Measurements from ENCODE around the gene GPRC5A. TPM values are rescaled to one million over a fixed set of nuclear protein-coding genes. Genes with fewer than 3 reads are reported as not detected.

The GPRC5A gene
- polyA plus RNA-seq, 4 donors = 8.4 to 10.5 (median 9.7) TPM

Other genes with a start within 250 kb of the GPRC5A start
- gene GPR19, start 195.4 kb upstream of the GPRC5A start, polyA plus RNA-seq (ENCODE audit: insufficient read length in 4 of 4) = 1 to 10 TPM; 1.4 to 2.3 (median 1.5) TPM
- 10 to 100 TPM; 69.3 to 83.4 (median 71.6) TPM for gene CDKN1B, start 174.2 kb upstream of the GPRC5A start, polyA plus RNA-seq (ENCODE audit: insufficient read length in 4 of 4)
- 10 to 100 TPM in 3 of 4 donors, 1 to 10 TPM in 1; 9.3 to 15.6 (median 11.4) TPM for gene APOLD1, start 105.9 kb upstream of the GPRC5A start, polyA plus RNA-seq (ENCODE audit: insufficient read length in 4 of 4)
- gene DDX47, start 78.2 kb upstream of the GPRC5A start, polyA plus RNA-seq (ENCODE audit: insufficient read length in 4 of 4) = 10 to 100 TPM; 72.8 to 81.5 (median 78.4) TPM
- gene GPRC5D, start 60.6 kb downstream of the GPRC5A start, polyA plus RNA-seq (ENCODE audit: insufficient read length in 4 of 4) = 1 to 10 TPM in 1 of 4 donors, under 1 TPM in 3; 0.37 to 1.0 (median 0.63) TPM
- gene HEBP1, start 108.7 kb downstream of the GPRC5A start, polyA plus RNA-seq (ENCODE audit: insufficient read length in 4 of 4) = 10 to 100 TPM; 69.7 to 80.0 (median 75.6) TPM
- gene FAM234B, start 152.8 kb downstream of the GPRC5A start, polyA plus RNA-seq (ENCODE audit: insufficient read length in 4 of 4) = 10 to 100 TPM; 10.8 to 13.5 (median 11.0) TPM
- gene GSG1, start 212.1 kb downstream of the GPRC5A start, polyA plus RNA-seq (ENCODE audit: insufficient read length in 4 of 4) = under 1 TPM; 0.39 to 0.62 (median 0.55) TPM